ENCODE results near the gene CFAP92. TPM values are rescaled to one million over a fixed set of nuclear protein-coding genes. Genes with fewer than 3 reads are reported as not detected.

CFAP92 gene
- total RNA-seq, 1 donor from 2014 or later = 0.52 TPM

- FAIRE-seq (no peak), DNase-seq (ENCODE audit: low read depth) (no peak)
- H3K79me2 ChIP-seq (ENCODE audit: insufficient read depth, low read length) = no peaks in the 10 kb centered on the region
- no peaks in the 10 kb centered on the region for H3K36me3 Mint-ChIP-seq (ENCODE audit: low read depth, unreplicated experiment)
- peaks cover 6% of the 10 kb centered on the region for H3K9me3 Mint-ChIP-seq (ENCODE audit: unreplicated experiment)
- H3K9ac ChIP-seq (ENCODE audit: low read length) = no peak overlapping the region
- no peaks in the 10 kb centered on the region for H3K4me1 Mint-ChIP-seq (ENCODE audit: low read depth, unreplicated experiment)
- no peak overlapping the region for H3K4me2 ChIP-seq (ENCODE audit: low read length)
- no peak for TF ChIP-seq CTCF (IDR thresholded peaks at IDR 0.05; ENCODE audit: insufficient read depth, low read depth, low read length)
- no peak for TF ChIP-seq EZH2 (IDR thresholded peaks at IDR 0.05; ENCODE audit: insufficient read depth, low read length)
- no peaks in the 10 kb centered on the region for H3K4me1 ChIP-seq (ENCODE audit: insufficient read depth, low read length)
- H4K20me1 ChIP-seq (ENCODE audit: insufficient read depth, low read length) = no peaks in the 10 kb centered on the region
- no peaks in the 10 kb centered on the region for H3K36me3 ChIP-seq (ENCODE audit: insufficient read depth, low read length)
- no peak overlapping the region for H2AFZ ChIP-seq (ENCODE audit: low read depth, low read length)
- no peak overlapping the region for H3K27ac ChIP-seq (ENCODE audit: low read depth, low read length)
- no peak overlapping the region for H3K27ac Mint-ChIP-seq (ENCODE audit: unreplicated experiment)
- no peak overlapping the region for H3K4me3 ChIP-seq (ENCODE audit: insufficient read depth, low read depth, low read length)
- H3K27me3 ChIP-seq (ENCODE audit: insufficient read depth, low read length) = no peaks in the 10 kb centered on the region
- H3K4me3 Mint-ChIP-seq (ENCODE audit: unreplicated experiment) = no peak overlapping the region
- peaks cover 38% of the 10 kb centered on the region for H3K27me3 Mint-ChIP-seq (ENCODE audit: low read depth, unreplicated experiment)
- H3K9me3 ChIP-seq (ENCODE audit: insufficient read depth, low read depth, low read length) = no peaks in the 10 kb centered on the region
Measured at GRCh38 chr3:129038121-129038855, 44.4 kb upstream of the CFAP92 start.

- H3K9me3 ChIP-seq (ENCODE audit: insufficient read depth, low read depth, low read length) = no peaks in the 10 kb centered on the region
- Mint-ChIP-seq H3K36me3 (ENCODE audit: low read depth, unreplicated experiment) (no peaks in the 10 kb centered on the region), H3K4me3 (ENCODE audit: unreplicated experiment) (no peak overlapping the region), H3K9me3 (ENCODE audit: unreplicated experiment) (peaks cover 3% of the 10 kb centered on the region), H3K27me3 (ENCODE audit: low read depth, unreplicated experiment) (peaks cover 37% of the 10 kb centered on the region), H3K27ac (ENCODE audit: unreplicated experiment) (no peak overlapping the region), H3K4me1 (ENCODE audit: low read depth, unreplicated experiment) (no peaks in the 10 kb centered on the region)
- H3K79me2 ChIP-seq (ENCODE audit: insufficient read depth, low read length) = no peaks in the 10 kb centered on the region
- FAIRE-seq (no peak), DNase-seq (ENCODE audit: low read depth) (no peak)
- H3K4me3 ChIP-seq (ENCODE audit: insufficient read depth, low read depth, low read length) = no peak overlapping the region
- TF ChIP-seq CTCF (IDR thresholded peaks at IDR 0.05; ENCODE audit: insufficient read depth, low read depth, low read length) (no peak), EZH2 (IDR thresholded peaks at IDR 0.05; ENCODE audit: insufficient read depth, low read length) (no peak)
- no peak overlapping the region for H2AFZ ChIP-seq (ENCODE audit: low read depth, low read length)
- no peaks in the 10 kb centered on the region for H3K4me1 ChIP-seq (ENCODE audit: insufficient read depth, low read length)
- no peaks in the 10 kb centered on the region for H3K27me3 ChIP-seq (ENCODE audit: insufficient read depth, low read length)
- H3K27ac ChIP-seq (ENCODE audit: low read depth, low read length) = no peak overlapping the region
- H4K20me1 ChIP-seq (ENCODE audit: insufficient read depth, low read length) = no peaks in the 10 kb centered on the region
- no peak overlapping the region for H3K9ac ChIP-seq (ENCODE audit: low read length)
- H3K4me2 ChIP-seq (ENCODE audit: low read length) = no peak overlapping the region
- no peaks in the 10 kb centered on the region for H3K36me3 ChIP-seq (ENCODE audit: insufficient read depth, low read length)
Measured at GRCh38 chr3:129037093-129037419, 43.2 kb upstream of the CFAP92 start.
